ENCODE measurements around the gene HDAC4.

Gene HDAC4

DNA sequence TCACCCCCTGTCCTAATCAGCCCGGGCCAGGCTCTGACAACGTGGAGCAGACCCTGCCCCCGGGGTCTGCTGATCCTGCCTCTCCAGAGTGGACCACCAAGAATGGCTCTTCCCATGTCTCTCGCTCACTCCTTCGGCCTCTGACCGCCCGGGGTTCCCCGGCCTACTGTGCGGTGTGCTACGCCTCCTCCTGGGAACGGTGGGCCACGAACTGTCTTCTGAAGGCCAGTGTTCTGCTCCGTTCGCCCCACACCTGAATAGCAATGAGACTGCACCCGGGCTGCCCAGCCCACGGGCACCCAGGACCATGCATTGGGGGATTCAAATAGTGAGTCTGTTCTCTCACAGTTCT, 363.3 kb downstream of the HDAC4 start:
- Histone ChIP-seq H3K27ac (ENCODE audit: low read depth, low read length) (no peak overlapping the region), H3K36me3 (ENCODE audit: low read length) (no peaks in the 10 kb centered on the region), H3K27me3 (ENCODE audit: low read length) (no peaks in the 10 kb centered on the region), H3K9ac (ENCODE audit: low read length) (no peak overlapping the region), H3K9me2 (replicated peaks; ENCODE audit: insufficient read depth, low read length) (no peaks in the 10 kb centered on the region), H3K4me2 (ENCODE audit: low read depth, low read length, poor library complexity, severe bottlenecking) (no peak overlapping the region), H2AFZ (ENCODE audit: low read depth, low read length, severe bottlenecking) (no peak overlapping the region), H3K9me3 (ENCODE audit: insufficient read depth, low read length) (no peaks in the 10 kb centered on the region), H3F3A (ENCODE audit: insufficient read depth) (no peaks in the 10 kb centered on the region), H3K79me2 (ENCODE audit: insufficient read depth, low read length) (no peaks in the 10 kb centered on the region), H3K4me3 (ENCODE audit: insufficient read depth, low read length, poor library complexity, severe bottlenecking) (no peak overlapping the region), H4K20me1 (ENCODE audit: low read depth, low read length) (no peaks in the 10 kb centered on the region)
- TF ChIP-seq EZH2phosphoT487 (conservative IDR thresholded peaks at IDR 0.05; ENCODE audit: low read length) = no peak
- TF ChIP-seq, protein P1, sequence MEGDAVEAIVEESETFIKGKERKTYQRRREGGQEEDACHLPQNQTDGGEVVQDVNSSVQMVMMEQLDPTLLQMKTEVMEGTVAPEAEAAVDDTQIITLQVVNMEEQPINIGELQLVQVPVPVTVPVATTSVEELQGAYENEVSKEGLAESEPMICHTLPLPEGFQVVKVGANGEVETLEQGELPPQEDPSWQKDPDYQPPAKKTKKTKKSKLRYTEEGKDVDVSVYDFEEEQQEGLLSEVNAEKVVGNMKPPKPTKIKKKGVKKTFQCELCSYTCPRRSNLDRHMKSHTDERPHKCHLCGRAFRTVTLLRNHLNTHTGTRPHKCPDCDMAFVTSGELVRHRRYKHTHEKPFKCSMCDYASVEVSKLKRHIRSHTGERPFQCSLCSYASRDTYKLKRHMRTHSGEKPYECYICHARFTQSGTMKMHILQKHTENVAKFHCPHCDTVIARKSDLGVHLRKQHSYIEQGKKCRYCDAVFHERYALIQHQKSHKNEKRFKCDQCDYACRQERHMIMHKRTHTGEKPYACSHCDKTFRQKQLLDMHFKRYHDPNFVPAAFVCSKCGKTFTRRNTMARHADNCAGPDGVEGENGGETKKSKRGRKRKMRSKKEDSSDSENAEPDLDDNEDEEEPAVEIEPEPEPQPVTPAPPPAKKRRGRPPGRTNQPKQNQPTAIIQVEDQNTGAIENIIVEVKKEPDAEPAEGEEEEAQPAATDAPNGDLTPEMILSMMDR (IDR thresholded peaks at IDR 0.05; ENCODE audit: insufficient read depth, low read length, poor library complexity, severe bottlenecking) = no peak

DNA sequence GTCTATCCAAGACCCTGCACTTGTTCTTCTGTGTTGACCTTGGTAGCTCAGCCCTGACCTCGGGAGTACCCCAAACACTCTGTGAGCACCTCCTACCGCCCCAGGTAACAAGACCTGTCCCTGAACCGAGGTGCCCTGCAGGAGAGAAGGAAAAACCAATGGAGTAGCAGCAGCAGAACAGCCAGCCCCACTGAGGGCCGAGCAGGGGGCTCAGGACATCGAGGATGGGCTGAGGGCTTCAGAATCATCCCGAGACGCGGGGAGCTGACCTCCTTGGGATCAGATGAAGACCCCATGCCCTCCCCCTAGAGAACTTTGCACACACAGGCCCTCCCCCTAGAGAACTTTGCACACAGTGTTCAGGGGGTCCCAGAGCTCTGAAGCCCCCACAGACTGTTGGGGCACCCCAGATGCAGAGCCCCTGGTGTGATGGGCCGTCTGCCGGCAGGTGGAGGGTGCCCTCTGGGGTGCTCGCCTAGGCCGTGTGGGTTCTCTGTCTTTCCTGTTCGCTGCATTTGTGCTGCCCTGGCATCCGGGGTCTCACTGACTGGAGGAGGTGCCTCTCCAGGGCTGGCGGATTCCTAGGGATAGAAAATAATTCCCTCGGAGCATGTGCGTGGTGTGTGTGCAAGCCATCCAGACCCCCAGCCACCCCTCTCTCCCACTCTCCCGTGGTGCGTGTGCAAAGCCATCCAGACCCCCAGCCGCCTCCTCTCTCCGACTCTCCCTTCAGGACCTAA, 363.8 kb downstream of the HDAC4 start:
- H3K4me2 ChIP-seq (ENCODE audit: low read depth, low read length, poor library complexity, severe bottlenecking) = no peak overlapping the region
- no peaks in the 10 kb centered on the region for H3K27me3 ChIP-seq (ENCODE audit: low read length)
- no peaks in the 10 kb centered on the region for H3K36me3 ChIP-seq (ENCODE audit: low read length)
- no peak overlapping the region for H2AFZ ChIP-seq (ENCODE audit: low read depth, low read length, severe bottlenecking)
- no peaks in the 10 kb centered on the region for H3K9me3 ChIP-seq (ENCODE audit: insufficient read depth, low read length)
- no peak overlapping the region for H3K9ac ChIP-seq (ENCODE audit: low read length)
- TF ChIP-seq EZH2phosphoT487 (conservative IDR thresholded peaks at IDR 0.05; ENCODE audit: low read length) = no peak
- TF ChIP-seq, protein P1 (IDR thresholded peaks at IDR 0.05; ENCODE audit: insufficient read depth, low read length, poor library complexity, severe bottlenecking) = no peak
- no peaks in the 10 kb centered on the region for H3K79me2 ChIP-seq (ENCODE audit: insufficient read depth, low read length)
- H3K4me3 ChIP-seq (ENCODE audit: insufficient read depth, low read length, poor library complexity, severe bottlenecking) = no peak overlapping the region
- H3F3A ChIP-seq (ENCODE audit: insufficient read depth) = no peaks in the 10 kb centered on the region
- no peaks in the 10 kb centered on the region for H4K20me1 ChIP-seq (ENCODE audit: low read depth, low read length)
- H3K27ac ChIP-seq (ENCODE audit: low read depth, low read length) = no peak overlapping the region
- no peaks in the 10 kb centered on the region for H3K9me2 ChIP-seq (replicated peaks; ENCODE audit: insufficient read depth, low read length)

DNA sequence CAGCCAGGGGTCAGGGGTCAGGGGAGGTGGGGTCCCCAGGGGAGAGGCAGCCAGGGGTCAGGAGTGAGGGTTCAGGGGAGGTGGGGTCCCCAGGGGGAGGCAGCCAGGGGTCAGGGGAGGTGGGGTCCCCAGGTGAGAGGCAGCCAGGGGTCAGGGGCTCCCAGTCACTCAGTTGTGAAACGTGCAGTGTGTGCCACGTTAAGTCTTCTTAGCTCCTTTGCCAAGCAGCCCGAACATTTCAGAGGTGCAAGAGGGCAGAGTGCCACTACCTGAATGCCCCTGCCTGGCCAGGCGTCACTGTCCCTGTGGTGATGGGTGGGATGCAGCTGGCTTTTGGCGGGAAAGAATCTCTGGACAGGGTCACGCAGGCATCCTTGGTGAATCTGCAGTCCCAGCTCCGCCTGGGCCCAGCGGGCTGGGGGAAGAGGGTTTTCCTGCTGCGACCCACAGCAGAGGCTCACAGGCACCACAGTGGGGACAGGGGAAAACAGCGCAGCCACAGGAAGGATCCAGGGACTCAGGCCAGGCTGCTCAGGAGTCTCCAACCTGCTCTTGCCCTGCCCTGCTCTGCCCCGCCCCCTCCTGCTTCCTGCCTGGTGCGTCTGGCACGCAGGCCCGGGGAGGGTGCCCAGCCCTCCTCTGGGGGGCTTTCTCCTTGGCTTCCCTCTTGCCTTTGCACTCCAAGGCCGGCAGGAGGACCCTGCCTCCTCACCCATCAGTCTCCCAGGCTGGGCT, 364.7 kb downstream of the HDAC4 start:
- H3K4me3 ChIP-seq (ENCODE audit: insufficient read depth, low read length, poor library complexity, severe bottlenecking) = no peak overlapping the region
- H4K20me1 ChIP-seq (ENCODE audit: low read depth, low read length) = no peaks in the 10 kb centered on the region
- TF ChIP-seq, protein P1 (IDR thresholded peaks at IDR 0.05; ENCODE audit: insufficient read depth, low read length, poor library complexity, severe bottlenecking) = no peak
- TF ChIP-seq EZH2phosphoT487 (conservative IDR thresholded peaks at IDR 0.05; ENCODE audit: low read length) = no peak
- H3K27ac ChIP-seq (ENCODE audit: low read depth, low read length) = no peak overlapping the region
- H3K9me3 ChIP-seq (ENCODE audit: insufficient read depth, low read length) = no peaks in the 10 kb centered on the region
- no peaks in the 10 kb centered on the region for H3K36me3 ChIP-seq (ENCODE audit: low read length)
- no peaks in the 10 kb centered on the region for H3F3A ChIP-seq (ENCODE audit: insufficient read depth)
- no peaks in the 10 kb centered on the region for H3K27me3 ChIP-seq (ENCODE audit: low read length)
- H3K9me2 ChIP-seq (replicated peaks; ENCODE audit: insufficient read depth, low read length) = no peaks in the 10 kb centered on the region
- no peak overlapping the region for H2AFZ ChIP-seq (ENCODE audit: low read depth, low read length, severe bottlenecking)
- no peak overlapping the region for H3K9ac ChIP-seq (ENCODE audit: low read length)
- H3K4me2 ChIP-seq (ENCODE audit: low read depth, low read length, poor library complexity, severe bottlenecking) = no peak overlapping the region
- H3K79me2 ChIP-seq (ENCODE audit: insufficient read depth, low read length) = no peaks in the 10 kb centered on the region
